Measurements from ENCODE around the gene KDM5A.
"Not testable (repeated sequence)": the region's sequence is repeated elsewhere in the genome, so short reads cannot be mapped to it uniquely, and the experiment has no call there.

Gene KDM5A

DNA sequence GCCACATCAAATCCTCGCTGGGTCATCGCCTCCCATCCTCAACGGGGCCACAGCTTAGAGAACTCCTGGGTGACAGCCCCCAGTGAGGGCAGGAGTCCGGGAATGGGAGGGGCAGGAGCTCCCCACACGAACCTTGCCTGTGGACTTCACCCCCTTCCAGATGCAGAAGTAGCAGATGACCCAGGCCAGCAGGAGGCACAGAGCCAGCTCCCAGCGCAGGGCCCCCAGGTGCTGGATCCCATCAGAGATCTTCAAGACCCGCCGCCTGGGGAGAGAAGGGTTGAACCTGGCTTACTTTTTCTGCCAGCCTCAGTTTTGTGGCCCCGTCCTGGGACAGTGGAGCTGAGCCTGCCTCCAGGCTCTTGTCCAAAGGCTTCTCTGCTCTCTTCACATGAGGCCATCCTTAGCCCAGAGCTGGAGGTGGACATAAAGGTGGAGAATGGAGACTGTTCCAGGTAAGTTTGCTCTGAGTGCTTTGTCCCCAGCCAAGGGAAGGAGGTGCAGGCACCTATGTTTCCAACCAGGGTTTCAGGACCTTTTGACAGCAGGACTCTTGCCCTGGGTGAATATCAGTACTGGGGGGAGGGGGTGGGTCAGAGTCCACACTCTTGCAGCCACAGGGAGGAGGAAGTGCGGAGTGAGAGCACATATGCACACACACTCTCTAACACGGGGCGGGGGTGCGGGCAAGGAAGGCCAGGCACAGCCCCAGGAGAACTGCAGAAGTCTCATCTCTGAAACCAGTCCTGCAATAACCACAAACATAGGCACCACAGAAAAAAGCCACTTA, 151.9 kb downstream of the KDM5A start:
- DNase-seq: no peak

DNA sequence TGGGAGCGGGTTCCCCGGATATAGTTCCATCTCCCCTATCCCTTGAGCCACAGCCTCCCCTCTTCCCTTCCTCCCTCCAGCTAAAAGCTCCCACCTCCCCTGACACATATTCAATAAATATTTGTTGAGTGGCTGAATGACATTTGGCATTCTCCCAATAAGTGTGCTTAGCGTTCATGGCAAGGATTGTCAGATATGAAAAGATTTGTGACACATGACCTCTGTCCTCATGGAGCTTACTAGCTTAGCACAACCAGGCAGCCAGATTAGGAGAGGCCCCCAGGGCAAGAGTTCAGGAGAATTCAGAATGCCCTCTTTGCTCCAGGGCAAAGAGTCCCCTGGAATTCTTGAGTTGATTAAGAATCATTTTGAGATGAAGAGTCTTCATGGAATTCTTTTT, 152.7 kb downstream of the KDM5A start:
- DNase-seq: no peak

DNA sequence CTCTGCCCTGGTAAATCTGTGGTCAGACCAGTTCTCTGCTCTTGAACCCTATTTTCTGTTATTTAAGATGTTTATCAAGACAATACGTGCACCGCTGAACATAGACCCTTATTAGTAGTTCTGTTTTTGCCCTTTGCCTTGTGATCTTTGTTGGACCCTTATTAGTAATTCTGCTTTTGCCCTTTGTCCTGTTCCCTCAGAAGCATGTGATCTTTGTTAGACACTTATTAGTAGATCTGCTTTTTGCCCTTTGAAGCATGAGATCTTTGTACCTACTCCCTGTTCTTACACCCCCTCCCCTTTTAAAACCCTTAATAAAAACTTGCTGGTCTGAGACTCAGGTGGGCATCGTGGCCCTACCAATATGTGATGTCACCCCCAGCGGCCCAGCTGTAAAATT, 153.2 kb downstream of the KDM5A start:
- not testable (repeated sequence) for DNase-seq

GRCh38 chr12:234891-235415, 154.2 kb downstream of the KDM5A start:
- no peak for DNase-seq

DNA sequence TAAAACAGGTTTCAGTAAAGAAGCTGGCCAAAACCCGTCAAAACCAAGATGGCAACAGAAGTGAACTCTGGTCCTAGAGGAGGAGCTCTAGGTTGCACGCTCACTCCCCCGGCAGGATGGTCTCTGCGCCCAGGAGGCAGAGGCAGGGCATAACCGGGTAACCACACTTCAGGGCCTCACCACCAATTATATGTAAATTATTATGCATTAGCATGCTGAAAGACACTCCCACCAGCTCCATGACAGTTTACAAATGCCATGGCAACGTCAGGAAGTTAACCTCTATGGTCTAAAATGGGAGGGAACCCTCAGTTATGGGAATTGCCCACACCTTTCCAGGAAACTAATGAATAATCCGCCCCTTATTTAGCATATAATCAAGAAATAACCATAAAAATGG, 155.1 kb downstream of the KDM5A start:
- no peak for DNase-seq

DNA sequence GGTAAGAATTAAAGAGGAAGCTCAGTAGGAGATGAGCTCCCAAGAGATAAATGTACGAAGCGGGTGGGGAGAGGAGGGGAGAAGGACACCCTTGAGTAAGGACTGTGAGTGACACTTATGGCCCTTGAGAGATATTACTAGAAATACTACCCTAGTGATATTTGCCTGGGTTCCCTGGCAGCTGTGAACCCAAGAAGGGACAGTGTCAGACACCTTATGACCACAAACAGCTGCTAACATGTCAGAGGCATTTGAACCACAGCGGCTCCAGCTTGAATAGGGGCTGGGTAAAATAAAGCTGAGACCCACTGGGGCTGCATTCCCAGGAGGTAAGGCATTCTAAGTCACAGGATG, 155.5 kb downstream of the KDM5A start:
- DNase-seq: no peak

GRCh38 chr12:232731-233614, 156.1 kb downstream of the KDM5A start:
- DNase-seq: no peak

- no peak for DNase-seq
Measured at GRCh38 chr12:230925-231671, 158.0 kb downstream of the KDM5A start.

Data from CD4-positive, alpha-beta T cell treated with Interleukin-15 for 1 hour (primary cell).